Measurements from ENCODE around the gene KIF4B. TPM values are rescaled to one million over a fixed set of nuclear protein-coding genes. Genes with fewer than 3 reads are reported as not detected.
A peak's percentile ranks its signal among the peaks of the same experiment; 100 is the strongest.

The KIF4B gene
- total RNA-seq, 1 experiment from 2014 or later, result 0.07 TPM

GRCh38 chr5:155019601-155020226 is 6.2 kb downstream of the KIF4B start:
- Histone ChIP-seq H3K79me1 (ENCODE audit: insufficient read depth, low read depth, low read length, poor library complexity, severe bottlenecking) (no peaks in the 10 kb centered on the region), H2BK5ac (ENCODE audit: insufficient read length, low read length) (no peak overlapping the region), H3K79me2 (ENCODE audit: insufficient read depth, low read length) (no peaks in the 10 kb centered on the region), H3K27ac (ENCODE audit: insufficient read length, low read depth, low read length) (no peak overlapping the region), H3K9me3 (ENCODE audit: control insufficient read depth, low read depth, low read length) (no peaks in the 10 kb centered on the region), H4K5ac (ENCODE audit: insufficient read length, low read depth, low read length) (no peak overlapping the region), H3K9ac (ENCODE audit: extremely low read depth, insufficient read length, low read length) (no peak overlapping the region), H3K56ac (ENCODE audit: insufficient read length, low read depth, low read length) (no peak overlapping the region), H4K8ac (replicated peaks; ENCODE audit: insufficient read length, low read depth, low read length) (no peak overlapping the region), H4K91ac (ENCODE audit: insufficient read length, low read depth, low read length) (no peak overlapping the region), H3K18ac (ENCODE audit: insufficient read length, low read depth, low read length) (no peak overlapping the region), H3K27me3 (ENCODE audit: insufficient read depth, low read length) (no peaks in the 10 kb centered on the region), H2BK15ac (ENCODE audit: low read depth, low read length) (no peak overlapping the region), H4K20me1 (ENCODE audit: control insufficient read depth, insufficient read depth, insufficient read length) (no peaks in the 10 kb centered on the region), H3K23me2 (ENCODE audit: insufficient read length, low read depth, low read length, poor library complexity, severe bottlenecking) (no peaks in the 10 kb centered on the region), H2BK12ac (ENCODE audit: insufficient read length, low read depth, low read length) (no peak overlapping the region), H3K4me2 (ENCODE audit: insufficient read depth, insufficient read length, low read length) (no peak overlapping the region), H3K4ac (ENCODE audit: low read depth, low read length) (no peak overlapping the region), H3T11ph (ENCODE audit: low read length) (no peak overlapping the region), H2AFZ (ENCODE audit: low read length) (no peak overlapping the region), H3K4me1 (ENCODE audit: insufficient read depth, low read length) (peaks cover 3% of the 10 kb centered on the region; the same call in 1 of the 2 replicates), H2BK120ac (ENCODE audit: low read depth, low read length, poor library complexity, severe bottlenecking) (no peak overlapping the region), H2AK5ac (ENCODE audit: insufficient read length, low read length) (no peak overlapping the region), H2BK20ac (ENCODE audit: low read depth, low read length, poor library complexity, severe bottlenecking) (no peak overlapping the region), H3K23ac (ENCODE audit: insufficient read length, low read depth, low read length) (no peak overlapping the region), H3K14ac (ENCODE audit: insufficient read depth, low read length) (no peak overlapping the region)
- H3K27me3 Mint-ChIP-seq (ENCODE audit: low read depth), result peaks cover 9% of the 10 kb centered on the region
- peak; percentile 67 for DNase-seq
- peaks cover 0 to 15% (median 0%) of the 10 kb centered on the region in 3 experiments; a peak in 3 of 7 replicates for H3K36me3 Mint-ChIP-seq (ENCODE audit: insufficient read depth in 1 of 3, low read depth in 3 of 3)
- H3K4me3 Mint-ChIP-seq, result no peak overlapping the region
- whole genome bisulfite sequencing (ENCODE audit: extremely low coverage, insufficient read length, low lambda C conversion rate), result no CpG with 5 or more reads among the region's 17 CpGs
- H3K9me3 Mint-ChIP-seq, result peaks cover 11 to 18% of the 10 kb centered on the region in 2 experiments; a peak in 4 of 5 replicates
- no peak overlapping the region for H3K27ac Mint-ChIP-seq
- TF ChIP-seq CTCF (conservative IDR thresholded peaks at IDR 0.05), result no peak
- peaks cover 4 to 10% of the 10 kb centered on the region in 2 experiments for H3K4me1 Mint-ChIP-seq

Measured in H9 (cell line).